Cardiac muscle cell (in vitro differentiated cells and primary cell): ENCODE results near the gene CXCR1. TPM values are rescaled to one million over a fixed set of nuclear protein-coding genes. Genes with fewer than 3 reads are reported as not detected.
A peak's percentile ranks its signal among the peaks of the same experiment; 100 is the strongest.

Experiments used
- DNase-seq, 2 donors: peaks; one replicate each; pipeline versions ENCODE4 v3.0.0 to v3.0.0-alpha.2; 2010 to 2017; ENCODE audit warnings: low read depth in 1 of 2, low spot score in 1 of 2
- H3K27ac ChIP-seq: fragments of 200-600 bp; sonication (generic); 2 replicates; pipeline ENCODE4 v1.5.1; 2016
- H3K27me3 ChIP-seq: fragments of 200-600 bp; sonication (generic); 2 replicates; pipeline ENCODE4 v1.6.0; 2016; ENCODE audit warnings: control low read depth
- H3K36me3 ChIP-seq: fragments of 200-600 bp; sonication (generic); 2 replicates; pipeline ENCODE4 v1.5.1; 2016; ENCODE audit warnings: control low read depth
- H3K4me1 ChIP-seq: fragments of 200-600 bp; sonication (generic); 2 replicates; pipeline ENCODE4 v1.8.1; 2017; ENCODE audit warnings: low read depth, mild to moderate bottlenecking, mixed run types
- H3K4me3 ChIP-seq: fragments of 200-600 bp; sonication (generic); 2 replicates; pipeline ENCODE4 v1.5.1; 2016; ENCODE audit warnings: mild to moderate bottlenecking
- H3K9me3 ChIP-seq: fragments of 200-600 bp; sonication (generic); 2 replicates; pipeline ENCODE4 v1.5.1; 2017; ENCODE audit warnings: low read depth, mild to moderate bottlenecking, control low read depth
- polyA plus RNA-seq: library from polyadenylated mRNA; unstranded; fragments of >200 nt; fragmentation: Nextera tagmentation; extraction: Ambion mirVana; gene quantifications from 2 replicates; pipeline ENCODE4 v1.2.1, GENCODE V29; 2016
- total RNA-seq: library from RNA; depleted of rRNA; stranded (reverse); fragments of >200 nt; gene quantifications from 2 replicates; pipeline ENCODE4 v1.2.3, GENCODE V29; 2016
- TF ChIP-seq, protein P1 (sequence below): IDR thresholded peaks from 2 replicates; pipeline ENCODE4 v1.5.1; 2012; ENCODE audit warnings: low read depth, mild to moderate bottlenecking, low read length

CXCR1 gene
- total RNA-seq, result not detected in 2 replicates
- not detected in 2 replicates for polyA plus RNA-seq

DNA sequence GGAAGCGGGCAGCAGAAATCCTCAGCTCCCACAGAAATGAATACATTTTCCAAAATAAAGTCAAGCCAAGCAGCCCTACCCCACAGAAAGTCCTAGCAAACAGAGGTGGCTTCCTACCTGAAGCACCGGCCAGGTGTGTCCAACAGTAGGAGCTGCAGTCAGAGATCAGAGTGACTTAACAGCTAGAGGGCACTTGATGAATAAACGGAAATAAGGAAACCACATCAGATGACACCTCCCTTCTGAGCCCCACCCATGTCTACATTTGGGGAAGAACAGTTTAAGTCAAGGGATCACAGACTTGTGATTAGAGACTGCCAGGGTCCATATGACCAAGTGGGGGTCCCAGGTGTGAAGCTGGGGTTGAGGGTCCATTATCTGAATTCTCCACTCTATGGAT lies at the start of gene CXCR1:
Gene CXCR1 (minus strand): TSS at position 172 of the 400 bp plus-strand sequence. CDS start 1,751 bp downstream, outside the sequence.
- no peak within 1 kb of the TSS for H3K27ac ChIP-seq
- no peak within 1 kb of the TSS for H3K4me3 ChIP-seq
- no peaks in the 10 kb centered on the region for H3K9me3 ChIP-seq
- H3K36me3 ChIP-seq, result no peaks in the 10 kb centered on the region
- H3K27me3 ChIP-seq, result peaks cover 13% of the 10 kb centered on the region
- DNase-seq, result no peak
- TF ChIP-seq, protein P1, sequence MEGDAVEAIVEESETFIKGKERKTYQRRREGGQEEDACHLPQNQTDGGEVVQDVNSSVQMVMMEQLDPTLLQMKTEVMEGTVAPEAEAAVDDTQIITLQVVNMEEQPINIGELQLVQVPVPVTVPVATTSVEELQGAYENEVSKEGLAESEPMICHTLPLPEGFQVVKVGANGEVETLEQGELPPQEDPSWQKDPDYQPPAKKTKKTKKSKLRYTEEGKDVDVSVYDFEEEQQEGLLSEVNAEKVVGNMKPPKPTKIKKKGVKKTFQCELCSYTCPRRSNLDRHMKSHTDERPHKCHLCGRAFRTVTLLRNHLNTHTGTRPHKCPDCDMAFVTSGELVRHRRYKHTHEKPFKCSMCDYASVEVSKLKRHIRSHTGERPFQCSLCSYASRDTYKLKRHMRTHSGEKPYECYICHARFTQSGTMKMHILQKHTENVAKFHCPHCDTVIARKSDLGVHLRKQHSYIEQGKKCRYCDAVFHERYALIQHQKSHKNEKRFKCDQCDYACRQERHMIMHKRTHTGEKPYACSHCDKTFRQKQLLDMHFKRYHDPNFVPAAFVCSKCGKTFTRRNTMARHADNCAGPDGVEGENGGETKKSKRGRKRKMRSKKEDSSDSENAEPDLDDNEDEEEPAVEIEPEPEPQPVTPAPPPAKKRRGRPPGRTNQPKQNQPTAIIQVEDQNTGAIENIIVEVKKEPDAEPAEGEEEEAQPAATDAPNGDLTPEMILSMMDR, result no peak
- H3K4me1 ChIP-seq, result no peaks in the 10 kb centered on the region

DNA sequence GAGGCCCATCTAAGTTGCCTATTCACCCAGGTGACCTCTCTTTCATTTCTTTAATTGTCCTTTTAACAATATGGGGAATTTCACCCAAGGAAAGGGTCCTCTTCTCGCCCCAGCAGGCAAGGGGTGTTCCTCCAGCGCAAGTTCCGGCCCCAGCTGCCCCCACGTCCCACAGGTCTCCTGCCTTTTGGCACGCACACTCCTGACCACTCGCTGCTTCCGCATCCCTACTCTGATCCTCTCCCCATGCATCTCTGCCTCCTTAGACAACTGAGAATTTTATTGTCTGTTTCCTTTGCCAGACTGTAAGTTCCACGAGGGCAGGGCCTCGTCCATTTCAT lies 49.5 kb upstream of the CXCR1 start:
- TF ChIP-seq, protein P1, result no peak
- Histone ChIP-seq H3K27ac (peak overlapping the region; percentile 93), H3K36me3 (no peaks in the 10 kb centered on the region), H3K9me3 (no peaks in the 10 kb centered on the region), H3K4me1 (peaks cover 19% of the 10 kb centered on the region), H3K4me3 (peak overlapping the region; percentile 89), H3K27me3 (peaks cover 4% of the 10 kb centered on the region)
- DNase-seq, result peak in 1 of 2 donors; percentile 44

- Histone ChIP-seq H3K27ac (no peak overlapping the region), H3K36me3 (no peaks in the 10 kb centered on the region), H3K4me3 (no peak overlapping the region), H3K9me3 (no peaks in the 10 kb centered on the region), H3K27me3 (peaks cover 4% of the 10 kb centered on the region), H3K4me1 (peaks cover 9% of the 10 kb centered on the region)
- no peak for DNase-seq
- TF ChIP-seq, protein P1, result no peak
Measured at GRCh38 chr2:218214116-218214515, 47.4 kb upstream of the CXCR1 start.

- H3K36me3 ChIP-seq, result no peaks in the 10 kb centered on the region
- no peak overlapping the region for H3K27ac ChIP-seq
- no peaks in the 10 kb centered on the region for H3K4me1 ChIP-seq
- TF ChIP-seq, protein P1, result no peak
- H3K4me3 ChIP-seq, result no peak overlapping the region
- H3K27me3 ChIP-seq, result peaks cover 4% of the 10 kb centered on the region
- no peaks in the 10 kb centered on the region for H3K9me3 ChIP-seq
- no peak for DNase-seq
Measured at GRCh38 chr2:218209078-218209477, 42.3 kb upstream of the CXCR1 start.

GRCh38 chr2:218202266-218202665 lies 35.5 kb upstream of the CXCR1 start:
- peak in 1 of 2 donors; percentile 48 for DNase-seq
- Histone ChIP-seq H3K27ac (no peak overlapping the region), H3K4me1 (no peaks in the 10 kb centered on the region), H3K36me3 (no peaks in the 10 kb centered on the region), H3K4me3 (no peak overlapping the region), H3K9me3 (no peaks in the 10 kb centered on the region), H3K27me3 (peaks cover 14% of the 10 kb centered on the region)
- TF ChIP-seq, protein P1, result no peak

DNA sequence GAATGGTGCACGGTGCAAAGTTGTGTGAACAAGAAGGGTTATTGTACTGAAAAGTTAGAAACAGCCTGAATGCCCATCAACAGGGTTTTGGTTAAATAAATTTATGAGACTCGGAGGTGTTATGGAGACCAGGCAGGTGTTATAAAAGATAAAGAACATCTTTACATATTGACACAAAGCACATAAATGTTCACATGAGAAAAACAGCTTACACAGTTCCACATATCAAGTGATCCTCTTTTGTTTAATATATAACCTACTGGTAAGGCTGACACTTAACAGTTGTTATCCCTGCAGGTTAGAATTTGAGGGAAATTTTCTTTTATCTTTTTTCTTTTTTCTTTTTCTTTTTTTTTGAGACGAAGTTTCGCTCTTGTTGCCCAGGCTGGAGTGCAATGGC lies 30.2 kb upstream of the CXCR1 start:
- H3K4me1 ChIP-seq, result no peaks in the 10 kb centered on the region
- H3K27ac ChIP-seq, result no peak overlapping the region
- TF ChIP-seq, protein P1, result no peak
- DNase-seq, result no peak
- no peaks in the 10 kb centered on the region for H3K9me3 ChIP-seq
- H3K36me3 ChIP-seq, result no peaks in the 10 kb centered on the region
- peaks cover 14% of the 10 kb centered on the region for H3K27me3 ChIP-seq
- H3K4me3 ChIP-seq, result no peak overlapping the region
